HEK293 (cell line): ENCODE measurements around the gene PMEL.
A peak's percentile ranks its signal among the peaks of the same experiment; 100 is the strongest.

Experiments used
- KLF7 ChIP-seq: fragments of 450-650 bp; formaldehyde crosslinking; IDR thresholded peaks from 2 replicates; pipeline ENCODE4 v1.5.1; 2016; ENCODE audit warnings: missing biosample characterization, missing genetic modification characterization, borderline replicate concordance
- MEIS1 ChIP-seq: sonication (generic); formaldehyde crosslinking; IDR thresholded peaks from 2 replicates; pipeline ENCODE4 v1.8.1; 2022; ENCODE audit warnings: missing genetic modification reagents, mild to moderate bottlenecking, borderline replicate concordance
- MYNN ChIP-seq: fragments of 450-650 bp; formaldehyde crosslinking; IDR thresholded peaks from 2 replicates; pipeline ENCODE4 v1.5.1; 2016; ENCODE audit warnings: missing biosample characterization, missing genetic modification characterization, borderline replicate concordance
- OSR2 ChIP-seq: fragments of 450-650 bp; formaldehyde crosslinking; IDR thresholded peaks from 2 replicates; pipeline ENCODE4 v1.5.1; 2016; ENCODE audit warnings: missing biosample characterization, missing genetic modification characterization
- ZBTB48 ChIP-seq: fragments of 450-650 bp; formaldehyde crosslinking; IDR thresholded peaks from 2 replicates; pipeline ENCODE4 v1.5.1; 2016; ENCODE audit warnings: missing biosample characterization, missing genetic modification characterization
- ZNF132 ChIP-seq: fragments of 450-650 bp; formaldehyde crosslinking; IDR thresholded peaks from 2 replicates; pipeline ENCODE4 v1.5.1; 2017; ENCODE audit warnings: missing biosample characterization, missing genetic modification characterization, borderline replicate concordance
- ZNF138 ChIP-seq: fragments of 450-650 bp; formaldehyde crosslinking; IDR thresholded peaks from 2 replicates; pipeline ENCODE4 v1.5.1; 2016; ENCODE audit warnings: missing biosample characterization, missing genetic modification characterization, borderline replicate concordance
- ZNF157 ChIP-seq: fragments of 450-650 bp; formaldehyde crosslinking; IDR thresholded peaks from 2 replicates; pipeline ENCODE4 v1.5.1; 2016; ENCODE audit warnings: missing biosample characterization, missing genetic modification characterization
- ZNF174 ChIP-seq: fragments of 450-650 bp; formaldehyde crosslinking; IDR thresholded peaks from 2 replicates; pipeline ENCODE4 v1.5.0; 2017; ENCODE audit warnings: missing biosample characterization, mild to moderate bottlenecking, missing genetic modification characterization
- ZNF311 ChIP-seq: fragments of 450-650 bp; formaldehyde crosslinking; IDR thresholded peaks from 2 replicates; pipeline ENCODE4 v1.5.1; 2017; ENCODE audit warnings: missing biosample characterization, missing genetic modification characterization, borderline replicate concordance
- ZNF341 ChIP-seq: fragments of 450-650 bp; formaldehyde crosslinking; IDR thresholded peaks from 2 replicates; pipeline ENCODE4; 2016; ENCODE audit warnings: low read depth, missing biosample characterization, missing genetic modification characterization
- ZNF423 ChIP-seq: fragments of 450-650 bp; formaldehyde crosslinking; IDR thresholded peaks from 2 replicates; pipeline ENCODE4 v1.5.1; 2016; ENCODE audit warnings: missing biosample characterization, missing genetic modification characterization
- ZNF426 ChIP-seq: fragments of 450-650 bp; formaldehyde crosslinking; IDR thresholded peaks from 2 replicates; pipeline ENCODE4 v1.5.1; 2017; ENCODE audit warnings: missing biosample characterization, missing genetic modification characterization, mild to moderate bottlenecking, inconsistent platforms, moderate library complexity
- ZNF501 ChIP-seq: fragments of 450-650 bp; formaldehyde crosslinking; IDR thresholded peaks from 2 replicates; pipeline ENCODE4 v1.5.1; 2016; ENCODE audit warnings: missing biosample characterization, missing genetic modification characterization
- ZNF510 ChIP-seq: fragments of 450-650 bp; formaldehyde crosslinking; IDR thresholded peaks from 2 replicates; pipeline ENCODE4 v1.5.1; 2018; ENCODE audit warnings: mild to moderate bottlenecking, missing genetic modification characterization, missing biosample characterization; ENCODE audit not compliant: insufficient replicate concordance
- ZNF513 ChIP-seq: fragments of 450-650 bp; IDR thresholded peaks from 2 replicates; pipeline ENCODE4 v1.5.1; 2018; ENCODE audit warnings: missing biosample characterization, missing genetic modification characterization
- ZNF544 ChIP-seq: fragments of 450-650 bp; formaldehyde crosslinking; IDR thresholded peaks from 2 replicates; pipeline ENCODE4 v1.5.0; 2017; ENCODE audit warnings: missing biosample characterization, missing genetic modification characterization
- ZNF558 ChIP-seq: fragments of 450-650 bp; formaldehyde crosslinking; IDR thresholded peaks from 2 replicates; pipeline ENCODE4 v1.5.1; 2016; ENCODE audit warnings: missing biosample characterization, missing genetic modification characterization
- ZNF561 ChIP-seq: fragments of 450-650 bp; IDR thresholded peaks from 2 replicates; pipeline ENCODE4 v1.5.1; 2018; ENCODE audit warnings: missing biosample characterization, missing genetic modification characterization, borderline replicate concordance
- ZNF585B ChIP-seq: fragments of 450-650 bp; formaldehyde crosslinking; IDR thresholded peaks from 2 replicates; pipeline ENCODE4 v1.5.1; 2016; ENCODE audit warnings: missing biosample characterization, missing genetic modification characterization
- ZNF660 ChIP-seq: fragments of 450-650 bp; IDR thresholded peaks from 2 replicates; pipeline ENCODE4 v1.5.1; 2018; ENCODE audit warnings: missing biosample characterization, mild to moderate bottlenecking, missing genetic modification characterization
- ZNF792 ChIP-seq: fragments of 450-650 bp; formaldehyde crosslinking; IDR thresholded peaks from 2 replicates; pipeline ENCODE4 v1.5.1; 2016; ENCODE audit warnings: missing biosample characterization, missing genetic modification characterization
- ZNF837 ChIP-seq: fragments of 450-650 bp; formaldehyde crosslinking; IDR thresholded peaks from 2 replicates; pipeline ENCODE4 v1.5.1; 2016; ENCODE audit warnings: missing biosample characterization, missing genetic modification characterization
- TF ChIP-seq, protein P1 (sequence below): fragments of 450-650 bp; formaldehyde crosslinking; IDR thresholded peaks from 2 replicates; pipeline ENCODE4 v1.5.1; 2016; ENCODE audit warnings: missing biosample characterization, missing genetic modification characterization
- TF ChIP-seq, protein P2 (sequence below): fragments of 450-650 bp; formaldehyde crosslinking; IDR thresholded peaks from 2 replicates; pipeline ENCODE4 v1.5.0; 2017; ENCODE audit warnings: missing biosample characterization, missing genetic modification characterization, borderline replicate concordance
- TF ChIP-seq, protein P3 (sequence below): fragments of 450-650 bp; formaldehyde crosslinking; IDR thresholded peaks from 2 replicates; pipeline ENCODE4 v1.5.1; 2016; ENCODE audit warnings: missing biosample characterization, missing genetic modification characterization
- TF ChIP-seq, protein P4 (sequence below): fragments of 450-650 bp; formaldehyde crosslinking; IDR thresholded peaks from 2 replicates; pipeline ENCODE4 v1.5.1; 2017; ENCODE audit warnings: missing biosample characterization, missing genetic modification characterization
- TF ChIP-seq, protein P5 (sequence below): fragments of 450-650 bp; formaldehyde crosslinking; IDR thresholded peaks from 2 replicates; pipeline ENCODE4 v1.5.1; 2016; ENCODE audit warnings: missing biosample characterization, missing genetic modification characterization

PMEL gene

DNA sequence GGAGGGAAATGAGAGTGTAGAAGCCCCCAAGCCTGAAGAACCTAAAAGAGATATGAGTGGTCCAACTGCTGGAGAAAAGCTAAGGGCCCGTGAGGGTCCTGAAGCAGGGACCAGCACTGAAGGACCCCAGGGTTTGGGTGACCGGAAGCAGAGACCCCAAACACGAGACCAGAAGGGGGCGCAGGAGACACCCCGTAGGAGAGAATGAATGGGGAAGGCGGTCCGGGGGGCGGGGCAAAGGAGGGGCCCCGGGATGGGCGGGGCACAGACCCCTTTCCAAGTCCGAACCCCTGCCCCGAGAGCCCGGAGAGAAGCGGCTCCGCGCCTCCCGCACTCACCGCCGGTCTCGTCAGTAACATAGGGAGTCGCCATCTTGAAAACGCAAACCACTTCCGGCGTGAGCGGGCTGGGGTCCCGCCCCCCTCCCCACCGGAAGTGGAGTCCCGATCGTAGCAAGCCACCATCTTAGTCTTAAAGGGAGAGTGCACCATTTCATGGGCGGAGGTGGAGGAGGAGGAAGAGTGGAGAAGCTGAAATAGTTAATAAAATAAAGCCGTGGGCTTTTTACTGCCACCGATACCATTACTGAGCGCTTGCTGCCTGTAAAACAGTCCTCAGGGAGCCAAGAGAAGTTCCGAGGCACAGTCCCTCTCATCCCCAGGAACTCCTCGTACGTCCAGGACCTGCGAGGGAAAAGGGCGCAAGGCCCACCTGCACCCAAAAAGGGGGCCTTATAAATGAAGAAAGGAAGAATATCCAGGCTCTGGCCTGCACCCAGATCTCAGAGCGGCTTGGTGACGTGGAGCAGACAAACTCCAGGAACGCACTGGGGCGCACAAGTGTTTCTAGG is 38.9 kb downstream of the PMEL start (continued):
- TF ChIP-seq ZNF510 (tag by site-specific recombination) = no peak
- TF ChIP-seq ZNF341 = no peak
- TF ChIP-seq, protein P1, sequence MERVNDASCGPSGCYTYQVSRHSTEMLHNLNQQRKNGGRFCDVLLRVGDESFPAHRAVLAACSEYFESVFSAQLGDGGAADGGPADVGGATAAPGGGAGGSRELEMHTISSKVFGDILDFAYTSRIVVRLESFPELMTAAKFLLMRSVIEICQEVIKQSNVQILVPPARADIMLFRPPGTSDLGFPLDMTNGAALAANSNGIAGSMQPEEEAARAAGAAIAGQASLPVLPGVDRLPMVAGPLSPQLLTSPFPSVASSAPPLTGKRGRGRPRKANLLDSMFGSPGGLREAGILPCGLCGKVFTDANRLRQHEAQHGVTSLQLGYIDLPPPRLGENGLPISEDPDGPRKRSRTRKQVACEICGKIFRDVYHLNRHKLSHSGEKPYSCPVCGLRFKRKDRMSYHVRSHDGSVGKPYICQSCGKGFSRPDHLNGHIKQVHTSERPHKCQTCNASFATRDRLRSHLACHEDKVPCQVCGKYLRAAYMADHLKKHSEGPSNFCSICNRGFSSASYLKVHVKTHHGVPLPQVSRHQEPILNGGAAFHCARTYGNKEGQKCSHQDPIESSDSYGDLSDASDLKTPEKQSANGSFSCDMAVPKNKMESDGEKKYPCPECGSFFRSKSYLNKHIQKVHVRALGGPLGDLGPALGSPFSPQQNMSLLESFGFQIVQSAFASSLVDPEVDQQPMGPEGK (tag by site-specific recombination) = peak; percentile 79
- TF ChIP-seq MEIS1 (CRISPR knock-in tag) = no peak
- TF ChIP-seq ZNF311 (tag by site-specific recombination) = no peak
- peak; percentile 88 for TF ChIP-seq ZBTB48 (tag by site-specific recombination)
- peak; percentile 42; the same call in 1 of the 2 replicates for TF ChIP-seq ZNF558 (tag by site-specific recombination)
- TF ChIP-seq OSR2 (tag by site-specific recombination) = no peak
- TF ChIP-seq ZNF660 = no peak; the same call in 1 of the 2 replicates
- TF ChIP-seq KLF7 (tag by site-specific recombination) = peak; percentile 33; the same call in 1 of the 2 replicates
- no peak for TF ChIP-seq ZNF585B
- peak; percentile 86 for TF ChIP-seq ZNF501 (tag by site-specific recombination)
- no peak for TF ChIP-seq MYNN (tag by site-specific recombination)
- peak; percentile 47 for TF ChIP-seq ZNF561 (tag by site-specific recombination)
- no peak for TF ChIP-seq ZNF157 (tag by site-specific recombination)
- TF ChIP-seq, protein P2, sequence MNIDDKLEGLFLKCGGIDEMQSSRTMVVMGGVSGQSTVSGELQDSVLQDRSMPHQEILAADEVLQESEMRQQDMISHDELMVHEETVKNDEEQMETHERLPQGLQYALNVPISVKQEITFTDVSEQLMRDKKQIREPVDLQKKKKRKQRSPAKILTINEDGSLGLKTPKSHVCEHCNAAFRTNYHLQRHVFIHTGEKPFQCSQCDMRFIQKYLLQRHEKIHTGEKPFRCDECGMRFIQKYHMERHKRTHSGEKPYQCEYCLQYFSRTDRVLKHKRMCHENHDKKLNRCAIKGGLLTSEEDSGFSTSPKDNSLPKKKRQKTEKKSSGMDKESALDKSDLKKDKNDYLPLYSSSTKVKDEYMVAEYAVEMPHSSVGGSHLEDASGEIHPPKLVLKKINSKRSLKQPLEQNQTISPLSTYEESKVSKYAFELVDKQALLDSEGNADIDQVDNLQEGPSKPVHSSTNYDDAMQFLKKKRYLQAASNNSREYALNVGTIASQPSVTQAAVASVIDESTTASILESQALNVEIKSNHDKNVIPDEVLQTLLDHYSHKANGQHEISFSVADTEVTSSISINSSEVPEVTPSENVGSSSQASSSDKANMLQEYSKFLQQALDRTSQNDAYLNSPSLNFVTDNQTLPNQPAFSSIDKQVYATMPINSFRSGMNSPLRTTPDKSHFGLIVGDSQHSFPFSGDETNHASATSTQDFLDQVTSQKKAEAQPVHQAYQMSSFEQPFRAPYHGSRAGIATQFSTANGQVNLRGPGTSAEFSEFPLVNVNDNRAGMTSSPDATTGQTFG (tag by site-specific recombination) = no peak
- TF ChIP-seq ZNF423 = no peak
- TF ChIP-seq, protein P3, sequence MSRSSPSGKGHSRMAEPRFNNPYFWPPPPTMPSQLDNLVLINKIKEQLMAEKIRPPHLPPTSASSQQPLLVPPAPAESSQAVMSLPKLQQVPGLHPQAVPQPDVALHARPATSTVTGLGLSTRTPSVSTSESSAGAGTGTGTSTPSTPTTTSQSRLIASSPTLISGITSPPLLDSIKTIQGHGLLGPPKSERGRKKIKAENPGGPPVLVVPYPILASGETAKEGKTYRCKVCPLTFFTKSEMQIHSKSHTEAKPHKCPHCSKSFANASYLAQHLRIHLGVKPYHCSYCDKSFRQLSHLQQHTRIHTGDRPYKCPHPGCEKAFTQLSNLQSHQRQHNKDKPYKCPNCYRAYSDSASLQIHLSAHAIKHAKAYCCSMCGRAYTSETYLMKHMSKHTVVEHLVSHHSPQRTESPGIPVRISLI (tag by site-specific recombination) = no peak
- TF ChIP-seq ZNF174 = no peak
- TF ChIP-seq ZNF132 (tag by site-specific recombination) = no peak
- TF ChIP-seq ZNF792 (tag by site-specific recombination) = no peak
- no peak for TF ChIP-seq ZNF837 (tag by site-specific recombination)
- TF ChIP-seq ZNF426 = no peak
- TF ChIP-seq ZNF138 = no peak
- TF ChIP-seq ZNF513 = peak; percentile 93
- TF ChIP-seq, protein P4, sequence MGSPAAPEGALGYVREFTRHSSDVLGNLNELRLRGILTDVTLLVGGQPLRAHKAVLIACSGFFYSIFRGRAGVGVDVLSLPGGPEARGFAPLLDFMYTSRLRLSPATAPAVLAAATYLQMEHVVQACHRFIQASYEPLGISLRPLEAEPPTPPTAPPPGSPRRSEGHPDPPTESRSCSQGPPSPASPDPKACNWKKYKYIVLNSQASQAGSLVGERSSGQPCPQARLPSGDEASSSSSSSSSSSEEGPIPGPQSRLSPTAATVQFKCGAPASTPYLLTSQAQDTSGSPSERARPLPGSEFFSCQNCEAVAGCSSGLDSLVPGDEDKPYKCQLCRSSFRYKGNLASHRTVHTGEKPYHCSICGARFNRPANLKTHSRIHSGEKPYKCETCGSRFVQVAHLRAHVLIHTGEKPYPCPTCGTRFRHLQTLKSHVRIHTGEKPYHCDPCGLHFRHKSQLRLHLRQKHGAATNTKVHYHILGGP (tag by site-specific recombination) = no peak
- TF ChIP-seq, protein P5, sequence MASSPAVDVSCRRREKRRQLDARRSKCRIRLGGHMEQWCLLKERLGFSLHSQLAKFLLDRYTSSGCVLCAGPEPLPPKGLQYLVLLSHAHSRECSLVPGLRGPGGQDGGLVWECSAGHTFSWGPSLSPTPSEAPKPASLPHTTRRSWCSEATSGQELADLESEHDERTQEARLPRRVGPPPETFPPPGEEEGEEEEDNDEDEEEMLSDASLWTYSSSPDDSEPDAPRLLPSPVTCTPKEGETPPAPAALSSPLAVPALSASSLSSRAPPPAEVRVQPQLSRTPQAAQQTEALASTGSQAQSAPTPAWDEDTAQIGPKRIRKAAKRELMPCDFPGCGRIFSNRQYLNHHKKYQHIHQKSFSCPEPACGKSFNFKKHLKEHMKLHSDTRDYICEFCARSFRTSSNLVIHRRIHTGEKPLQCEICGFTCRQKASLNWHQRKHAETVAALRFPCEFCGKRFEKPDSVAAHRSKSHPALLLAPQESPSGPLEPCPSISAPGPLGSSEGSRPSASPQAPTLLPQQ = no peak; the same call in 1 of the 2 replicates
- no peak for TF ChIP-seq ZNF544 (tag by site-specific recombination)
